ENCODE results near the gene MBD5. TPM values are rescaled to one million over a fixed set of nuclear protein-coding genes. Genes with fewer than 3 reads are reported as not detected.

Gene MBD5
- total RNA-seq, 1 donor from 2014 or later, result 14.5 TPM

DNA sequence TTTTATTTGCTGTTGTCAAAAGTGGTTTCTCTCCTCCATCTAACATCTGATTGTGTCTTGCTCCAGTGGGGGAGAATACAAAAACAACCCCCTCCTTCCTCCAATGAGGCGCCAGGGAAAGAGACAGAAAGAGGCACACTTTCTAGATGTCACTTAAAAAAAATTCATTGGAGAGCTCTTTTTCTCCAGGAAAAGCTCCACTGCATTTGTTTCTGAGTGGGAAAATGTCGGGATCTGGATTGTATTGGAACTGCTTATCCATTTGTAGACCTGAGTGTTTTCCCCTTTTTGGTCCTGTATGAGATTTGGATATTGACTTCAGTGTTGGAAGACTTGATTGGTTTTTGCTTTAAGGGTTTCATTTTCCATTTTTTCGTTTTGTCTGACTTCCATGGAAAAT is 995 bp downstream of the MBD5 start:
- H3K27me3 ChIP-seq (ENCODE audit: control insufficient read depth, insufficient read depth, low read length), result no peaks in the 10 kb centered on the region
- TF ChIP-seq, protein P1, sequence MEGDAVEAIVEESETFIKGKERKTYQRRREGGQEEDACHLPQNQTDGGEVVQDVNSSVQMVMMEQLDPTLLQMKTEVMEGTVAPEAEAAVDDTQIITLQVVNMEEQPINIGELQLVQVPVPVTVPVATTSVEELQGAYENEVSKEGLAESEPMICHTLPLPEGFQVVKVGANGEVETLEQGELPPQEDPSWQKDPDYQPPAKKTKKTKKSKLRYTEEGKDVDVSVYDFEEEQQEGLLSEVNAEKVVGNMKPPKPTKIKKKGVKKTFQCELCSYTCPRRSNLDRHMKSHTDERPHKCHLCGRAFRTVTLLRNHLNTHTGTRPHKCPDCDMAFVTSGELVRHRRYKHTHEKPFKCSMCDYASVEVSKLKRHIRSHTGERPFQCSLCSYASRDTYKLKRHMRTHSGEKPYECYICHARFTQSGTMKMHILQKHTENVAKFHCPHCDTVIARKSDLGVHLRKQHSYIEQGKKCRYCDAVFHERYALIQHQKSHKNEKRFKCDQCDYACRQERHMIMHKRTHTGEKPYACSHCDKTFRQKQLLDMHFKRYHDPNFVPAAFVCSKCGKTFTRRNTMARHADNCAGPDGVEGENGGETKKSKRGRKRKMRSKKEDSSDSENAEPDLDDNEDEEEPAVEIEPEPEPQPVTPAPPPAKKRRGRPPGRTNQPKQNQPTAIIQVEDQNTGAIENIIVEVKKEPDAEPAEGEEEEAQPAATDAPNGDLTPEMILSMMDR (IDR thresholded peaks at IDR 0.05; ENCODE audit: insufficient read depth, low read length, poor library complexity, severe bottlenecking), result no peak
- no peaks in the 10 kb centered on the region for H3K36me3 ChIP-seq (ENCODE audit: control insufficient read depth, insufficient read depth, low read length)
- no peak for DNase-seq (ENCODE audit: low read depth)
- peak overlapping the region; percentile 74 for H3K4me3 ChIP-seq (ENCODE audit: low read depth, low read length)

DNA sequence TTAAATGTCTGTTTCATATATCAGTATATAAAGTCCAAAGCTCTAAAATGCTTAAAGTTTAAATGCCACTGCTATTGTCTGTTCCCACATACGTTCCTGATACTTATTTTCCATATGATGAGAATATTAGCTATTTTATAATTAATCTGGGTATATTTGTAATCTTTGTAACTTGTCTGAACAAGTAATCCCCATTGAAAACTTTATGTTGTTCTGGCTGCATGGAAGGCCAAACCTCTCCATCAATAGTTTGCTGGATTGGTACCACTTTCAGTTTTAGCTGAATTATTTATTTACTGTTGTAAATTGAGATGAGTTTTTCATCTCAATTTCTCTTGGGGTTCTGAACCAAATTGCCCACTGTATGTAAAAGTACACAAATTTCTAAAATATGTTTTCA is 1.5 kb downstream of the MBD5 start:
- no peaks in the 10 kb centered on the region for H3K27me3 ChIP-seq (ENCODE audit: control insufficient read depth, insufficient read depth, low read length)
- no peak for DNase-seq (ENCODE audit: low read depth)
- TF ChIP-seq, protein P1 (IDR thresholded peaks at IDR 0.05; ENCODE audit: insufficient read depth, low read length, poor library complexity, severe bottlenecking), result no peak
- H3K4me3 ChIP-seq (ENCODE audit: low read depth, low read length), result peak overlapping the region; percentile 74
- H3K36me3 ChIP-seq (ENCODE audit: control insufficient read depth, insufficient read depth, low read length), result no peaks in the 10 kb centered on the region

DNA sequence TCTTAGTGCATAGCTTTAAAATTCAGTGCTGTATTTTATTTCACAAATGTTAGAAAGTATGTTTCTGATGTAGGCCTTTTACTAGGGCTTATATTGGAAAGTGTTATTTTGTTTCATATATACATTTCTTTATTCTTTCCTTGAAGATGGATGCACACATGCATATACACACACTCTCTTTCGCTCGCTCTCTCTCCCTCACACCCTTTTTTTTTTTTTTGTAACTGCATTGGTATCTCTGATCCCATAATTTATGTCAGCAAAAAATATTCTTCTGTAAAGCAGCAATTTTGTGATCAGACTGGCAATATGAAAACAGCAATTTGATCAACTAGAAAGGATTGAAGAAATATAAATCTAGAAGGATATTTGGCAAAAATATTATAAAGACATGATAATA is 2.0 kb downstream of the MBD5 start:
- Histone ChIP-seq H3K36me3 (ENCODE audit: control insufficient read depth, insufficient read depth, low read length) (no peaks in the 10 kb centered on the region), H3K27me3 (ENCODE audit: control insufficient read depth, insufficient read depth, low read length) (no peaks in the 10 kb centered on the region), H3K4me3 (ENCODE audit: low read depth, low read length) (peak overlapping the region; percentile 74)
- TF ChIP-seq, protein P1 (IDR thresholded peaks at IDR 0.05; ENCODE audit: insufficient read depth, low read length, poor library complexity, severe bottlenecking), result no peak
- no peak for DNase-seq (ENCODE audit: low read depth)

DNA sequence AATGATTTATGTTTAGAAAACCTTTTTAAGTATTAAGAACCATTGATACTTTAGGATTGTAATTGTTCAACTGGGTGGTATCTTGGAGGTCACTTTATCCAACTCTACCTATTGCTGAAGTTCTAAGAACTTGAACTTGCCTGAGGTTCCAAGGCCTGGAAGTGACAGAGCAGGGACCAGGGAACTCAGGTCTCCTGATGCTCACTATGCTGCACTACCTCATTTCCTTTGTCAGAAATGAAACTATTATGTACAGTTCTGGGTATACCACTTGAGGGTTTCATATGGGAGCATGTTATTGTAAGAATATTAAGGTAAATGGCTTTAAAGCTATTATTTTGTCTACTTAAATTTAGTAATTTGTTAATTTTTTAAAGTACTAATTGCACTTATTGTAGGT is 3.0 kb downstream of the MBD5 start:
- DNase-seq (ENCODE audit: low read depth), result no peak
- Histone ChIP-seq H3K4me3 (ENCODE audit: low read depth, low read length) (no peak overlapping the region), H3K36me3 (ENCODE audit: control insufficient read depth, insufficient read depth, low read length) (no peaks in the 10 kb centered on the region), H3K27me3 (ENCODE audit: control insufficient read depth, insufficient read depth, low read length) (no peaks in the 10 kb centered on the region)
- TF ChIP-seq, protein P1 (IDR thresholded peaks at IDR 0.05; ENCODE audit: insufficient read depth, low read length, poor library complexity, severe bottlenecking), result no peak

DNA sequence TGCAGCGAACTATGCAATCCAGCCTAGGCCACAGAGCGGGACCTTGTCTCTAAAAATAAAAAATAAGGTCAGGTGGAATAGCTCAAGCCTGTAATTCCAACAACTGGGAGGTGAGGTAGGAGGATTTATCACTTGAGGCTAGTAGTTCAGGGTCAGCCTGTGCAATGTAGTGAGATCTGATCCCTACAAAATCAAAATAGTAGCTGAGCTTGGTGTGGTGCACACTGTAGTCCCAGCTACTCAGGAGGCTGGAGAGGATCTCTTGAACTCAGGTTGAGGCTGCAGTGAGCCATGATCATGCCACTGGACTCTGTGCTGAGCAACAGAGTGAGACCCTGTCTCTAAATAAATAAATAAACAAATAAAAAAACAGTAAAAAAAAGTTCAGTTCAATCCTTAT is 5.7 kb downstream of the MBD5 start:
- TF ChIP-seq, protein P1 (IDR thresholded peaks at IDR 0.05; ENCODE audit: insufficient read depth, low read length, poor library complexity, severe bottlenecking), result no peak

DNA sequence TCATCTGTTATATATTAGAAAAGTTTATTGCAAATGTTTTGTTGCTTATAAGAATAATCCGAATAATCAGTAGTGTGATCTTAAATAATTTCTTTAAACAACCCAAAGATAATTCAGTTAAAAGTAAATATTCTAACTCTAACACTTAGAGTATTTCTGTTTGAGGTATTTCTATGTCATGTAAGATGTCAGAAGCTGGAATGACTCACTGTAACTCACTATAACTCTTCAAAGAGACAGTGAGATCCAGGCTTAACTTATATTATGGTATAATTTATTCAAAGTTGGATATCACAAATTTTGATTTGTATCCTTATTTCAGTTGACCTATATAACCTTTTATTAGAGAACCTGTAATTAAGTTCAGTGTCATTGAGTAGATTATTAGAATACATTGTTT is 6.9 kb downstream of the MBD5 start:
- no peak for DNase-seq (ENCODE audit: low read depth)
- Histone ChIP-seq H3K27me3 (ENCODE audit: control insufficient read depth, insufficient read depth, low read length) (no peaks in the 10 kb centered on the region), H3K4me3 (ENCODE audit: low read depth, low read length) (no peak overlapping the region), H3K36me3 (ENCODE audit: control insufficient read depth, insufficient read depth, low read length) (no peaks in the 10 kb centered on the region)
- TF ChIP-seq, protein P1 (IDR thresholded peaks at IDR 0.05; ENCODE audit: insufficient read depth, low read length, poor library complexity, severe bottlenecking), result no peak

More for the DNA sequence above, 5.7 kb downstream of the MBD5 start:
- H3K36me3 ChIP-seq (ENCODE audit: control insufficient read depth, insufficient read depth, low read length), result no peaks in the 10 kb centered on the region
- no peak overlapping the region for H3K4me3 ChIP-seq (ENCODE audit: low read depth, low read length)
- H3K27me3 ChIP-seq (ENCODE audit: control insufficient read depth, insufficient read depth, low read length), result no peaks in the 10 kb centered on the region
- DNase-seq (ENCODE audit: low read depth), result no peak

Measured in kidney epithelial cell (primary cell).